ENCODE measurements around the gene MEIS2. TPM values are rescaled to one million over a fixed set of nuclear protein-coding genes. Genes with fewer than 3 reads are reported as not detected.
A peak's percentile ranks its signal among the peaks of the same experiment; 100 is the strongest.

The MEIS2 gene
- total RNA-seq, 1 experiment from 2014 or later = 59.3 TPM

DNA sequence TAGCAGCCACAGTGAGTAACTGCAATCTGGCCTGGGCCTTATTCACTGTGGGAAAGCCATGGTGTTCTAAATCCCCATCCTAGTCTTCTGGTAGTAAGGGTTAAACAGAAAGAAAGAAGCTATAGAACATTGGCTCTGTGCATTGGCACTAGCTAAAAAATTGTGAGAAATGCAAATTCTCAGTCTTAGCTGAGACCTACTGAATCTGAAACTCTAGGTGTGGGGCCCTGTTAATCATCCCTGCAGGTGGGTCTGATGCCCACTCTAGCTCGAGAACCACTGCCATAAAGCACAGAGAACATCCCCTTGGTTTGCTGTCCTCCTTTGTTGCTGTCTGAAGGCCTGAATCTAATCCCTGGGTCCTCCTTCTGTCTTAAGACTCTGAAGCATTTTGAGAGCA, 59.3 kb downstream of the MEIS2 start:
- DNase-seq (ENCODE audit: low spot score) = no peak

DNA sequence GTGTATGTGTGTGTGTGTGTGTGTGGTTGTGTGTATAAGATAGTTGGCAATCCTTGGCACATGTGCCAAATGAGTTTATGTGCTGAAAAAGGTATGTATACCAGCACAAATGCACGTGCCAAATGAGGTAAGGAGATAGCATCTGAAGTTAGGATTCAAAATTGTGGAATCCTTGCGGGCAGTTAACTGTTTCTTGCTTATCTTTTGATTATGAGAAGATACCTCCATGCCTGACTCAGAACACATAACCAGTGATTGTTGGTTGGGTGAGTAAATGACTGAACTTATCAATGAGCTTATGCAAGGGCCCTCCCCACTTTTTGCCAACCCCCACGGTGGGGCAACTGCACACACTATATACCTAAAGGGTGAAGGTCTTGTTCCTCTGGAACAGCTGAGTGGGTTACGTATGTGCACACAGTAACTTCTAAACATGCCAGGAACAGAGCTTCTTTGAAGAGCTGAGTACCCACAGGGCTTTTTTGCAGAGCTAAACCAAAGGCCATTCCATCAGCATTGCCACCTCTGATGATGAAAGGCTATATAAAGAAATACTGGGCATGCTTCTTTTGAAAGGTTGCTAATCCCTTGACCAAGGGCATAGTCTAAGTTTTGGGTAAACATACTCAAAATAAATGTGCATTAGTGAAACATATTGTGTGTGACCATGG, 60.1 kb downstream of the MEIS2 start:
- DNase-seq (ENCODE audit: low spot score) = no peak

DNA sequence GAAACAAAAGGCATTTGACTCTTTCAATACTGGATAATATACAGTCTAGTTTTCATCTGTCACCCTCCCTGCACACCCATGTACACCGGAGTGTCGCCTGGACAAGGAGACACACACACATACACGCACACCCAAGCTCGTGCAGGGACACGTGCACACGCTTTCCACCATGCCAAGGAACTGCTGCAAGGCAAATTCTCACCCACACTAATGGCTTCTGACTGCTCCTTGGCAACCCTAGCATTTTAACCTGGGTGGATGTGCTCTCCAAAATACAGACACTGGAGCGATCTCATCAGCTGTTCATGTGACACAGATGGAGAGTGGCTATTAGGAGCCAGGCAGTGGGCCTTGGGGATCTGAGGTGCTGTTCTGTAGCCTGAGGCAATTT, 61.6 kb downstream of the MEIS2 start:
- DNase-seq (ENCODE audit: low spot score) = no peak

DNA sequence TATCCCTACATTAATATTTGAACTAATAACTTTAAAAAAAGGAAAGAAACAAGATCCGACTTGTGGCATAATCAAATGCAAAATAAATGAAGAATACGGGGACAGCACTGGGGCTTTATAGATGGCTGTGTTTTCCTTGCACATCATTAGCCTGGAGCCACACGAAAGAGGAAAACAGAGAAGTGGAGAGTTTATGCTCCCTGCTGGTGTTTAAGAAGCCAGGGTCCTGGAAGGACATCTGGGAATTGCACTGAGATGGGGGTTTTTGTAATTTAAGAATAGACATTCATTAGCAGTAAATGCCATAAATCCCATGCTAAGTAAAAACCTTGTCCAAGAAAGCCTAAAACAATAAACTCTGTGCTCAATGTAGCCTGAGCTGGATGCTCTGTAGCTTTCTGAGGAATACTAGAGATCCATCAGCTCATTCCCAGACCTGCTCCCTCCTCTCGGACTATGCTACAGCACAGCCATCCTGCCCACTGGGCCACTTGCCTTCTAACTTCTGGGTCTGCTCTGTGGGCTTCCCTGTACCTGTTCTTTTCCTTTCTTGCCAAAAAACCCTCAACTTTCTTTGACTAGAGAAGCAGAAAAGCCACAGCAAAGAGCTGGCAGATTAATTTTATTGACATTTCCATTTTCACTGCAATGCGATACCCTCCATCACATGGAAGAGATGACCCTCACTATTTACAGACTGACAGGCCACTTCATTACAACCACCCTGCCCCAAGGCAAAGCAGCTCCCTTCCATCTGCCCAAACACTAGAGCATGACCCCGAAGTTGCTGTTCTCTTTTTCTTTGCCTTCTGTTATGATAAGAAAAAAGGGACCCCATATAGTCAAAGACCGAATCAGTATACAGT, 62.3 kb downstream of the MEIS2 start:
- no peak for DNase-seq (ENCODE audit: low spot score)

DNA sequence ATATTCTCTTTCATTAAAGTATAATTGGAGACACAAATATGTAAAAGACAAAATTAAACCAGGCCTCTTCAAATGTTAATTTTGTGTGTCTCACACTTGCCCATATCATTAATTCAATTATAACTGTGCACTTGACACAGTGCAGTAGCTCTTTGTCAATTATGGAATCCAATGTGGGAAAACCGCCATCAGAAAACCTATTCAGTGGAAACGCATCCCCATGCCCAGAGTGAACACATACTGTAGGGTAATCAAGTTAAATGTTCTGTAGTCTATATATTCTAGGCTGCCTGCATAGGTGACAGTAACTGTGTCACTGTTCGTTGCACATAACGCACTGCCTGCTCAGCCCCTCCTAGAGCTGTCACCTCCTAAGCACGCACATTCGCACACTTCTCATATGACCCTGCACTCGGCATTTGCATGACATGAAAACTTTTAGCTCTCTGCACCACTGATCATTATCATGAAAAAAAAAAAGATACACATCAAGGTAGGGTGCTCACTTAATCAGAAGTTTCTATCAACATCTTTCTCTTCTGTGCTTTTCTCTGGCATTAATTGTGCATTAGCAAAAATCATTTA, 63.2 kb downstream of the MEIS2 start:
- DNase-seq (ENCODE audit: low spot score) = no peak

DNA sequence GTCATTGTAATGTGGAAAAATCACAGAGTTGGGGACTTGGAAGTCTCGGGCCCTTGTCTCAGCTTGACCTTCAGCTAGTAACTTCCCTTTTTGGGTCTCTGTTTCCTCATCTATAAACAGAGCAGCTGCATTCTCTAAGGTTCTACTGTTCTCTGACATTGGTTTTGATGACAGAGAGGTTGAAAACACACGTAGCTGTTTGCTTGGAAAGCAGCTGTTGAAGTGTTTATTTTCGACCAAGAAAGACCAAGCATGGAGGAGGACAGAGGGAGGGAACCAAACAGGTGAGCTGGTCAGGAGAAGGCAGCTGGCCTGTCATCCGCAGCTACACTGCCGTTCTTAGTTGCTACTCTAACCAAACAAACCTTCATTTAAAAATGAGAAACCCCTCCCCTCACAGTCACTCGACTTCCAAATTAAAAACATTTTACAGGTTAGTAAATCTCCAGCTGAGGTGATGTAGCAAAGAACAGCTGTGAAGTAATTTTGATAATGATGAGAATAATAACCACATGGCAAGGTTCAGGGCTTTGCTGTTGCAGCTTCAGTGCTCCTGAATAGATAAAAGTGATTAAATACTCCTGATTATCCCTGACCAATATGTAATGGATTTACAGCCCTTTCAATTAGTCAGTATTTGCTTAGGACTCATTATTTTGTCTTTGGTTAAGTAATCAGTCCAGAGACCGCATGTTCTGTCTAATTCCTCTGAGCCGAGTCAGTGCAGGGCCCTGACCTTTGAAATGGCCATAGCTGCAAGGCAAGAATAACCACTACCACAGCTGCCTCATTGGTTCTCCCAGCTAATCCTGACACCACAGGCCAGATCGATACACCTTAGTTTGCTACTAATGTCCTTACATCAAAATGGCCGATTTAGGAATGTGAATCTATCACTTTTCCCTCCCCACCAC, 65.3 kb downstream of the MEIS2 start:
- no peak for DNase-seq (ENCODE audit: low spot score)

DNA sequence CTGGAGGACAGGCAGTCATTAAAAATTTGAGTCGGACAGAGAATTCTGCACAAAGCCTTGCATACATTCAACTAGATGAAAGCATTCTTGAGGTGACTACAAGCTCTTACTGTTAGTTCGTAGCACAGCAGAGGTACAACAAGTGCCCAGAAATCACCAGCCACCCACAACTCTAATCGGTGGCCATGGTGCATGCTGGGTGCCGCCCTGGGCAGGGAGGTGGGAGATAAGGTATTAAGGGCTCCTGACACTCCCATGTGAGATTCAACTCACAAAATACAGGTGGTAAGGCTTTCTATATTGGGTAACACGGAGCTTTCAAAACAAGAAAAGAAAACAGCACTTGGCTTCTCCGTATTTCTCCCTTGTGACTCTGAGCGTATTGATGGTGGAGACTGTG, 66.0 kb downstream of the MEIS2 start:
- no peak for DNase-seq (ENCODE audit: low spot score)

DNA sequence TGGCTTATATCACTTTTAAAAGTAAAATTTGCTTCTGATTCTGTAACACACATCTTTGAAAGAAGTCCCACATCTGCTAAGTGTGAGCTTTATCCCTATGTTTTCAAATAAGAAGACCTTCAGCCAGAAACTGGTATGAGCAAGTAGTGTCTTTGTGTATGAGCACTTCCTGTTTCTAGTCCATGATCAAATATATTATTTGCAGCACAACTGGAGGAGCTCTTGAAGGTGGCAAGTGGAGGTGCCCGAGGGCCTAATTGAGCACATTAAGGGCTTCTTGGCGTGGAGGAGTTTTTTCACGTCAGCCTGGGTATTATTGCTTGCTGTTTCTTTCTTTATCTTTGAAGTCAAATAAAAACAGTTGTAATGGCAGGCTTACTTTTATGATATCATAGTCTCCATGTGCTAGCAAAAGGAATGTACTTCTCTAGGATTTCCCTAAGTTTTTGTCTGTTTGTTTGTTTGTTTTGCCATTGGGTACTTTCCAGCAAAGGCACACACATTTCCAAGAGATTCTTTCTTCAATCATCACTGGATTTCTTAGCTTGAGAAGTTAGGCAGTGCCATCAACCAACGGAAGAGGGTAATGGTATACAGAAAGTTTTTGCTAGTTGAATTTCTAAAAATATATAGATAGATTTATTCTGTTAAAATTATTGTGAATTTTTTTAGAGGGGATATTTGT, 68.1 kb downstream of the MEIS2 start:
- no peak for DNase-seq (ENCODE audit: low spot score)

DNA sequence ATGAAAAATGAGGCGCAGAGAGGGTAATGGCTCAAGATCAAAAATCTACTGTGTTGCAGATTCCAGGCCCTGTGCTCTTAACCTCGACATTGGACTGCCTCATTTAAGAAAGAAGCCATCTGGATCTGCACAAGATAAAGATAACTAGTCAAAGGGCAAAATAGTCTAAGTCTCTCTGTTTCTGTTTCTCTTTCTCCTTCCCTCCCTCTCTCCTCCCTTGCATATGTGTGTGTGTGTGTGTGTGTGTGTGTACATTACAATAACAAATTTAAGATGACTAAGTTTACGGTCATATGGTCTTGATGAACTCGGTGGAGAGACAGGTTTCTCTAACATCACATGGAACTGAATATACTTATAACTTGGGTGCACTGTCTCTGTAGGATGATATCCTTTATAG, 69.2 kb downstream of the MEIS2 start:
- DNase-seq (ENCODE audit: low spot score) = no peak

DNA sequence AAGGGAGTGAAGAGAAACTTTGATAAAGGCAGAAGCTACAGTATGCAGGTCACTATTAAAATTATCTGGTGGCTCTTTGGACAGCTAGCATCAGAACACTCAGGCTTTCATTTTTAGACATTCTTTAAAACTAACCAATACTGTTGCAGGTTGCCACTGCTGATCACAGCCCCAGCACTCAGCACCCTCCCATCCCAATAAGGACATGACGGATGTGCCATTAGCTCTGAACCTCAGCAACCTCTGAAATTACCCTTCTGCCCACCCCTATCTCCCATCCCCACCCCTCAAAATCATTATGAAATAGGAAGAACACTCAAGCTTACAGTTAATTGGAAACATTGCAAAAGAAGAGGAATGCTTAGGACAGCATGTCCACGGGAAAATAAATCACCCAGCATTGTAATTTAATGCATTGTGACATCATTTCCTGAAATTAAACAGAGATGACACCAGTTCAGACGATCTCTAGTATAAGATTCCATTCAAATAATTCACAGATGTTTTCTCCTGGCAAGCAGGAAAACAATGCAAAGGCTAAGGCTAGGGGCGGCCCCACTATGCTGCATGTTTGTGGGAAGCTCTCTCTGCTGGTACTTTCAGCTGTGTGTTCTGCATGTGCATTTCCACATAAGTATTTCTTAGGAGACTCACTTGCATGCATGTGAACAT, 71.6 kb downstream of the MEIS2 start:
- no peak for DNase-seq (ENCODE audit: low spot score)

DNA sequence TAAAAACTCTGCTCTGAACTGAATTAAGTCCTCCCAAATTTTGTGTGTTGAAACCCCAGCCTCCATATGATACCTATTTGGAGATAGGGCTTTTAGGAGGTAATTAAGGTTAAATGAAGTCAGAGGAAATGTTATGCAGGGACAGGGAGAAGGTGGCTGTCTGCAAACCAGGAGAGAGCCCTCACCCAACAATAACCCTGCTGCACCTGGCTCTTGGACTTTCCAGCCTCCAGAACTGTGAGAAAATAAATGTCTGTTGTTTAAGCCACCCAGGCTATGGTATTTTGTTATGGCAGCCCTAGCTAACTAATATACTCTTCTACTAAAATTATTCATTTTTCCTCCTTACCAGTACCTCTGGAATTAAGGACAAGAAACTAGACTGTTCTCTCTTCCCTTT, 79.5 kb downstream of the MEIS2 start:
- no peak for DNase-seq (ENCODE audit: low spot score)

DNA sequence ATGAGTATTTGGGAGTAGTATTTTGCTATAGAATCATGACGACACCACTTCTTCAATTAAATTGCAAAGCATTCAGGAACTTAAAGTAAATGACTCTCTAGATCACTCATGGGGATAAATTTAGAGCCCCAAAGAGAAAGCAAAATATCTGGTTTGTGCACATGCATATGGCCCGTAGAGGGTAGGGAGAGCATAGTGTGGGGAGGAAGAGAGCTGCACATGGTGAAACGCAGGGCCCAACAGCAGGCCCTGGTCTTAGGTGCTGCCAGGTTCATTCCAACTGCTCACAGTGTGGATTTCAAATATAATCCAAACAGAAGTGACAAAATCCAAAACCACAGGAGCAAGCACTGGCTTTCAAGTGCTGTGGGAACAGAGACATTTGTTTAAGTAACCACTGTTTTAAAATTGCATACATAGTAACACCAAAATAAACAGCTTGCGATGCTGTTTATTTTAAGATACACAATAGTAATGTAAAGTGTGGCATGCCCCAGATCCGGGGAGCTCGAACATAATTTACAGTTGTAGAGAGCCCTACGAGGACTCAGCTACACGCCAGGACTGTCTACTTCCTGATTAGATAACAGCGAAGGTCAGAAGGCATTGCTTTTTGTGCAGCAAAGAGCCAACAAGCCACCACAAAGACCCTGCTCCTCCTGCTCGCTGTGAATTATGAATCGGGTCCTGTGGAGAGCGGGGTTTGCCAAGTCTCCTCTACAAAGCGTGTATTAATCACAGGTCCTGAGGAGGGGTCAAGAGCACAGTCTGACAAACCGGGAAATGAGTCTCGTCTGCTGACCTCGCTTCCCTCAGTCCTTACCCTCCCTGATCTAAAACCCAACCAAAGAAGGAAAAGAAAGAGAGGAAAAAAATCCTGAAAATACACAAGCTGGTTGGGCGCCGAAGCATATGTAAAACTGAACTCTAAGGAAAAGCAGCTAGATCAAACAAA, 80.6 kb downstream of the MEIS2 start:
- DNase-seq (ENCODE audit: low spot score) = peak; percentile 76

DNA sequence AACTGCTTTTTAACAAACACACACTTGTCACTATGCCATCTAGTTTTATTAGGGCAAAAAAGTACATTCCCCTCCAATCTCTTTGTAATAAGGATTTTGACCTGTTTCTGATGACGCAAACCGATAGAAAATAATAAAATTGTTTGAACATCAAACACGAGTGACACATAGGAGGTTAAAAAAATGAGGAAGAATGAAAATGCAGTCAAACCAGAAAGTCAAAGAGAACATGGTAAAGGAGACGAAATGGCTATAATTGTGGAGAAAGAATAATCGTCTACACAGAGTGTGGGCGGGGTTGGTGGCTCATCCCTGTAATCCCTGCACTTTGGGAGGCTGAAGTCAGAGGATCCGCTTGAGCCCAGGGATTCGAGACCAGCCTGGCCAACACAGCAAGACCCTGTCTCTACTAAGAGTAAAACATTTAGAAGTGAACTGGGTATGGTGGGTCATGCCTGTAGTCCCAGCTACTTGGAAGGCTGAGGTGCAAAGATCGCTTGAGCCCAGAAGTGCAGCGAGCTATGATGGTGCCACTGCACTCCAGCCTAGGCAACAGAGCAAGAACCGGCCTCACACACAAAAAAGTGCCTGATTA, 83.2 kb downstream of the MEIS2 start:
- no peak for DNase-seq (ENCODE audit: low spot score)

DNA sequence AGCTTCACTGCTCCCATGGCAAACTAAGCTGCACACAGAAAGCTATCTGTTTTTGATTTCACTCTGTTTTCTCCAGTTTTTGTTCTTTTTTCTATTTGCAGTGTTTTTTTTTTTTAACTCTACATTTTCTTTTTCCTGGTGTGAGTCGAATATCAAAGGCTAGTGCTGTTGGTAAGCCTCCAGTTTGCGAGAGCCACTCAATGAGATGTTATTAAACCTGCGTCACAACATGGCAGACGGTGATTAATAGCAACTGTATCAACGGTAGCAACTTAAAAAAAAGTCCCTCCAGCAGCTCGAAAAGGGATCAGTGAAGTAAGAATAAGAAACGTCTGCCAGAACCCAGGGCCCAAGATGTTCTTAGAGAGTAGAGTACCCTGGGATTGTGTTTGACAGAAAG, 84.1 kb downstream of the MEIS2 start:
- no peak for DNase-seq (ENCODE audit: low spot score)

DNA sequence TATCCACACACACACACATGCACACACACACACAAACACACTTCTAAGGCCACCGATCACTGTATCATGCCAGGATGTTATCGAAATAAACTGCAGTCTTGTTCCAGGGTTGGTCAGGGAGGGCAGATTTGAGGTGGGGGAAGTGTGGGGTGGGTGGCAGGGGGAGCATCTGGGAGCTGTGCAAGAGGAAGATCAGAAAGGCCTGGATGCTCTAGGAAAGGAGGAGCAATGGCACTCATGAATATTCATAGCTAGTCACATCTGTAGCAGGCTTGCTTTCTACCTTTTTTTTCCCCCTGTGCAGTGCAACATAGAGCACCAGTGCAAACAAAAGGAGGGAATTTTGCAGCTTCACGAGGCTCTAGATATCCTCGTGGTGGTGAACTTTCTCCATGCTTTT, 84.9 kb downstream of the MEIS2 start:
- DNase-seq (ENCODE audit: low spot score) = no peak

DNA sequence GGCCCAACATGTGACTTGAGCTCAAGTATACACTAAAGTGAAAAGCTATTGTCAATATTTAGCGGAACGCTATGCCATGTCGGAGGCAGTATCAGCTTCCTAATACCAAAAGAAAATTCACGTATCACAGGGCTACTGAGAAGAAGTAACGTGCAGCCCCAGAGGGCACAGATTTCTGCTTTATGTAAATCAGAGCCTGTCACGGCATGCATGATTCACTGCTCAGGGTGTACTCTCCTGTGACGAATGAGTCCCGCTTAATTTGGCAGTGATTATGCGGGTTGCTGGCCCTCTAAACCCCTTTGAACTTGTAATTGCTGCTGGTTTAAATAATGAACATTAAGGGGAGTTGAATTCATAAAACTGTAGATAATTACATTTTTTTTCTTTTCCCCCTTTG, 85.3 kb downstream of the MEIS2 start:
- DNase-seq (ENCODE audit: low spot score) = no peak

DNA sequence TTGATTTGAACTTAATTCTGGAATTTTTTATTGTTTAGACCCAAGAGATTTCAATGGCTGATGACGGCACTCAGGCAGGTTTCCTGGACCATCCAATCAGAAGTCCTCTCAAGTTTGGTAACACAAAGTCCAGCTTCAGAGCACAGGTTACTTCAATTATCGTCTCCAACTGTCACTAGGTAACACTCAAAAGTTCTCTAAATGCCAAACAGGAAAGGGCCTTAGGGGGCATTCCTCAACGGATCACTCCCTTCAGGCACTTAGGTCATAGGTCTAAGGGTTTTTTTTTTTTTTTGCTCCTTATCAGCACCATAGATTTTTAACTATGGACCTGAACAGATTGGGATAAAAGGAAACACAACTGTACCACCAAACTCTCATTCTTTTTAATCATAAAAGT, 85.8 kb downstream of the MEIS2 start:
- no peak for DNase-seq (ENCODE audit: low spot score)

DNA sequence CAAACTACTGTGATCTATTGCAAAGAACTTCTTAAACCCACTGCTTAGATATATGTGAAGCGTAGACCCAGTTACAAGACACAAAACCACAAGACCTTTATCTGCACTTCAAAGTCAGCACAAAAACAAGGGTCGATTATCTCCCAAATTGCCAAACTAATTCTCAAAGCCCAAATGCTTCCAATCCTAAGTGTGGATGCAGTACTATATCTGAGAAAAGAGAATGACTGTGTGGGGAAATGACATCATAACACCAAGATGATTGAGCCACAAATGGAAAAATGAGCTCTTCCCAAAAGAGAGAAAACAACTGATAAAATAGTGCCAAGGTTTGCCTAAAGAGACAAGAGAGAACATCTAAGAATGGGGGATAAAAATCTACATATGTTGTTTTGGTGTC, 86.2 kb downstream of the MEIS2 start:
- no peak for DNase-seq (ENCODE audit: low spot score)

DNA sequence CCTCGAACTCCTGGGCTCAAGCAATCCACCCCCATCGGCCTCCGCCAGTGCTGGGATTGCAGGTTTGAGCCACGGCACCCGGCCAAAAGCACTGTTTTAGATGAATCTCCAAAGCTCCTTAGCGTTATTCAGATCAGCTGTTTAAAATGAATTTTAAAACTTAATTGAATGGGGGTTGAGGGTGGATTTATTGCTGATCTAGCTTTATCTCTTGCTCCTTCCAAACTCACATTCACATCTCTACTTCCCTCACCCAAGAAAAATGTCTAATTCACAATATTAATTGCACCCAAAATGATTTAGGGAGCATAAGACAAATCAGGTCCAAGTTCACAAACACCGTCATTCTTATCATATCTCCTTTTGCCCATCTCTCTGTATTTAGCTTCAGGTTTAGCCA, 89.8 kb downstream of the MEIS2 start:
- no peak for DNase-seq (ENCODE audit: low spot score)

All from HT-29 (cell line).